GM21423 (cell line): Measurements from ENCODE around the gene EFS.

Experiments
- ATAC-seq: cut with Tn5 transposase; IDR thresholded peaks from one replicate; pipeline ENCODE4 v1.9.1; 2021; ENCODE audit warnings: mild to moderate bottlenecking, moderate library complexity; ENCODE audit not compliant: unreplicated experiment

EFS gene

DNA sequence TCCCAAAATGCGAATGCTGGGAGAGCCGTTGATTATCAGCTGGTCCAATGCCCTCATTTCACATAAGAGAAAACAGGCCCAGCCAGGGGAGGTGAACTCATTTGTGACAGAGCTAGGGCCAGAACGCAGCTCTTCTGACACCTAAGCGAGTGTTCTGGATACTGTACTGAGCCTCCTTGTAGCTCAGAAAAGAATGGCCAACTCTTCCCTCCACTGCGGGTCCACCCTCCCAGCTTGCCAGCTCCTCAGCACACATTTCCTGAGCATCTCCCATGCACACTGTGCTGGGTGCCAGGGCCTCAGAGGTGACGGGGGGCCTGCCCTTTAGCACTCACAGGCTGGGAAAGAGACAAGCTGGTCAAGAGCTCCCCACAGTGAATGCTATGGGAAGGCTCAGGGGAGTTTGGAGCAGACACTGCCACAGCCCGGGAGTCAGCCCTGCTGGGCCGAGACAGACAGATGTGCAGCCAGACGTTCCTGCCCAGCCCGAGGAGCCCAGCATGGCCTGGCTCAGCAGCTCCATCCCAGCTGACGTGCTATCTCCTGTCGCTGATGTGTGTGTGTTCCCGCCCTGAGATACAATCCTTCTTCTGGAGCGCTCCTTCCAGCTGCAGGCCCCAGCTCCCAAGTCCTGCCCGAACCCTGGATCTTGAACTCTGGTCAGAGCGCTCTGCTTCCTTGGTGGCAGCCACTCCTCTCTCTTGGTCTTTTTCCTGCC lies 15.4 kb upstream of the EFS start:
- no peak for ATAC-seq

DNA sequence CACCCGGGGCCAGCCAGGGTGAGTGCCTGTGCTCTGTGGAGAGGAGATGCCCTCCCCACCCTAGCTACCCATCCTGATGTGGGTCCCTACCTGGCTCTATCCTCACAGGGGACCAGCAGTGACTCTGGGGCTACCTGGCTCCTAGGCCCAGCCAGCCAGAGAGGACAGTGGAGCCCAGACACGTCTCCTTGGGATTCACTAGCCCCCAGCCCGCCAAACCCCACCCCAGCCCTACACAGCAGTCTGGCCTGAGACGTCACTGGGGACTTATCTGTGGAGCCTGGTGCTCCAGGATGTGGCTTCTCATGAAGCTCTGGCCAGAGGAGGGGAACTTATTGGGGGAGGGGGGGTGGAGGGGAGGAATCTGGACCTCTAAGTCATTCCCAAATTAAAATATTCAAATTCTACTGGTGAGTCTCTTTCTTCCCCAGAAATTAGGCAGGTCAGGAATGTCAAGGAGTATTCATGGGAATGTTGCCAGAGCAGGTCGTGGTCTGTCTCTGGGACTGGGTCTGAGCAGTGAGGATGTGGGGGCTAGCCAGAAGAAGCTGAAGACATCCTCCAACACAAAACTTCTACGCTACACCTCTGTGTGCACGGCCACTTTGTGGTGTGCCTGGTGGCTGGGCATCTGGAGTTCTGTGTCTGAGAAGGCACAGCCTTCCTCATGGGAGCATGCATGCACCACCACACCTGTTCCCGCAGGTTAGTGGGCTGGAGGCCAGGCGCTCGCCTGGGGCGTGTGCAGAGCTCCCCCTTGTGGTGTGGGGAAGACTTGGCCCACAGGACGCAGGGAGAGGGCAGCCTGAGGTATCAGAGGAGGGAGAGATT lies 14.6 kb upstream of the EFS start:
- no peak for ATAC-seq

DNA sequence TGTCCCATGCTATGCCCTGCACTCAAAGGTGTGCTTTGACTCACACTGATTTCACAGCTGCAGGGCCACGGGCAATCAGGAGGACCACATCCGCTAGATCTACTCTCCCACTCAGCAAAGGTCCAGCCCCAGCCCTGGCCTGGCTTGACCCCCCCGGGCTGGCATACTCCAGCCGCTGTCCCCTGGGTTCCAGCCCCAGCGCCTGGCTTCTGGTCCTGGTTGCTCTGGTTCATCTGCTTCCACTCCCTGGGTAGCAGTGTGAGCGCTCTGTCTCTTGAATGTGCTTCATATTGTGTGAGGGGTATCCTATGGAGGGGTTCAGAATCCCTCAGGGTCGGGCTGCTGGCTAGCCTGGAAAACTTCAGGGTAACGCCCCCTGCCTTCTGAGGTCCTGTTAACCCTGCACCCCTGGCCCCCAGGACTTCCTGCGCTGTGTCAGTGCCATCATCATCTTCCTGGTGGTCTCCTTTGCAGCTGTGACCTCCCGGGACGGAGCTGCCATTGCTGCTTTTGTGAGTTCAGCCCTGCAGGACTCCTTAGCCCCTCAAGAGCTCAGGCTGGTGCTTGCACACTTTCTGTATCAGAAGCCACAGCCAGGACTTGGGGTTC lies 13.7 kb upstream of the EFS start:
- no peak for ATAC-seq

DNA sequence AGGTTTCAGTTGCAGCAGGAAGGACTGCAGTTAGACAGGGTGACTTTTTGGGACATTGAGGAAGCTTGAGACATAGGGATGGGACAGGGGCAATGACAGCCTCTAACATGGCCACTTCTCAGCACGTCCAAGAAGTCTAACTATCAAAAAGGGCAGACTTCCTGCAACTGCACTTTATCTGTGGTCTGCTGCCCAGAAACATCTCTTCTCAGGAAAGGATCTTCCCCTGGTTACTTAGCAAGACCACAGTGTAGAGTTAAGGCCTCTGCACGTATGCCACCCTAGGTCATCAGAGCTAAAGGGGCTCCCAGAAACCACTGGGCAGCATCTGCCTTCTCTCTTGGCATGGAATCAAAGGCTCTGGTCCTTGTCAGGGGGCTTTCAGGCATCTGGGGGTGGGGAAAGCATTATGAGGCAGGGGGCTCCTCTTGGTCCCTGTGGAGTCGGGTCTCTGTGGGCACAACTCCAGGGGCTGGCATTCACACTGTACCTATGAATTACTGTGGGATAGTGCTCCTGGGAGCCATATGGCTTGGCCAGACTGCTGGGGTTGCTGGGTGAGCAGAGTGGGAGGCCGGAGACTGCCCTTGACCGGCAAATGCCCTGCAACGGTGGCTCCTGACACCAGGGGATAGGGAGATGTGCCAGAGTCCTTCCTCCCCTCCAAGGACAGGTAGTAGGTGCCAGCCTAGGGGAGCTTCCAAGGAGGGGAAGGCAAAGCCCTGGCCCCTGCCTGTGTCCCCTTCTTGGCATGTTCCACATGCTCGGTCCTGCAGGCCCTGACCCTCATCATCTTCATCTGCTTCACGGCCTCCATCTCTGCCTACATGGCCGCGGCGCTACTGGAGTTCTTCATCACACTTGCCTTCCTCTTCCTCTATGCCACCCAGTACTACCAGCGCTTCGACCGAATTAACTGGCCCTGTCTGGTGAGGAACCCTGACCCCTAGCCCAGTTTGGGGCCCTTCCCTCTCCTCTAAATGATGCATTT lies 12.9 kb upstream of the EFS start:
- ATAC-seq = no peak

DNA sequence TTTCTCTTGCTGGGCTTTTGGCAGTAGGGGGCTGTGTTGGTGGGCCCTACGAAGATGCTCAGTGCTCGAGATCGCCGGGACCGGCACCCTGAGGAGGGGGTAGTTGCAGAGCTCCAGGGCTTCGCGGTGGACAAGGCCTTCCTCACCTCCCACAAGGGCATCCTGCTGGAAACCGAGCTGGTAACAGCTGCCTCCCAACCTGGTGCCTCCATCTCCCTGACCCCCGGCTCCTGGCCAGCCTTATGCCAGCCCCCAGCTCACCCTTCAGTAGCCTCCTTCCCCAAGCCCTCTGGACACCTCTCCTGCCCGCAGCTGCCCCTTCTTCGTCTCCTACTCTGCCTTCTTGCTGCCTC lies 12.2 kb upstream of the EFS start:
- no peak for ATAC-seq

DNA sequence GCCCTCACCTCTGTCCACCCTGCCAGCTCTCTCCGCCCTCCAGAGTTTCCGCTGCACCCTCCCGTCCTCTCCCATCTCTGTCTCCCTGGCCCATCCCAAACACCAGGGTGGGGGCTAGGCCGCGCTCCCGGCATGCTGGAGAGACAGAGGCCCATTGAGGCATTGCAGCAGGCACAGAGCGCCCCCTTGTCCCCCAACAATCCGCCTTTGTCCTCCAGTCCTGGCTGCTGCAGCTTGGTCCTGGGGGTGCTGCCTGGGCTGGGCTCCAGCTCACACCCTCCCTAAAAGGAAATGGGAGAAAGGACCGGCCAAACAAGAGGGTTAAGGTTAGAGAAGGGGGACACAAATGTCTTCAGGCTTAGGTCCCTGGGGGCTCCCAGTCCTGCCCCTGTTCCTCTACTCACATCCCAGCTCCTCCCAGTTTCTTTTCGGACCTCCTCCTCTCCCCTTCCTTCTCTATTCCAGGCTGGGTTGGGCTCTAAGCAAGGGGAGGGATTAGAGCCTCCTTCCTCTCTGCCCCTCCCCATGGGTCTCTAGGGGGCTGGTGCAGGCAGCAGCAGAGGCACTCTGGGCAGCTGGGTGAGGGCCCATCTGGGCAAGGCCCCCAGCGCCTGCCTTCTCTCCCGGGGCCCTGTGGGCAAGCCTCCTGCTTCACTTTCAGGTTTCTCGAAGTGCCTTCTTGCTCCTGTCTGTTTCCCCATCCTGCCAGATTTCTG lies 11.7 kb upstream of the EFS start, which contains the start of gene CMTM5:
TSS of gene CMTM5 (plus strand) at position 565 of the 716 bp plus-strand sequence. CDS start 206 bp downstream, outside the sequence.
- no peak for ATAC-seq

DNA sequence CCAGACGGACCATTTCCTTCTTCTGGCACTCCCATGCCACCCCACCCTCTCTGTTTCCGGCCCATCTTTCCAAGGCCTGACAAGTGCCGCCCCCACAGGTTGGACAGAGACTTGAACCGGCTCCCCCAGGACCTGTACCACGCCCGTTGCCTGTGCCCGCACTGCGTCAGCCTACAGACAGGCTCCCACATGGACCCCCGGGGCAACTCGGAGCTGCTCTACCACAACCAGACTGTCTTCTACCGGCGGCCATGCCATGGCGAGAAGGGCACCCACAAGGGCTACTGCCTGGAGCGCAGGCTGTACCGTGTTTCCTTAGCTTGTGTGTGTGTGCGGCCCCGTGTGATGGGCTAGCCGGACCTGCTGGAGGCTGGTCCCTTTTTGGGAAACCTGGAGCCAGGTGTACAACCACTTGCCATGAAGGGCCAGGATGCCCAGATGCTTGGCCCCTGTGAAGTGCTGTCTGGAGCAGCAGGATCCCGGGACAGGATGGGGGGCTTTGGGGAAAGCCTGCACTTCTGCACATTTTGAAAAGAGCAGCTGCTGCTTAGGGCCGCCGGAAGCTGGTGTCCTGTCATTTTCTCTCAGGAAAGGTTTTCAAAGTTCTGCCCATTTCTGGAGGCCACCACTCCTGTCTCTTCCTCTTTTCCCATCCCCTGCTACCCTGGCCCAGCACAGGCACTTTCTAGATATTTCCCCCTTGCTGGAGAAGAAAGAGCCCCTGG lies 10.7 kb upstream of the EFS start:
- ATAC-seq = no peak

DNA sequence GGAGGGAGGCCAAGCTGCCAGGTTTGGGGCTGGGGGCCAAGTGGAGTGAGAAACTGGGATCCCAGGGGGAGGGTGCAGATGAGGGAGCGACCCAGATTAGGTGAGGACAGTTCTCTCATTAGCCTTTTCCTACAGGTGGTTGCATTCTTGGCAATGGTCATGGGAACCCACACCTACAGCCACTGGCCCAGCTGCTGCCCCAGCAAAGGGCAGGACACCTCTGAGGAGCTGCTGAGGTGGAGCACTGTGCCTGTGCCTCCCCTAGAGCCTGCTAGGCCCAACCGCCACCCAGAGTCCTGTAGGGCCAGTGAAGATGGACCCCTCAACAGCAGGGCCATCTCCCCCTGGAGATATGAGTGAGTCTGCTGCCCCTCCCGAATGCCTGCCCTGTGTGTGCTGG lies 8.1 kb upstream of the EFS start:
- ATAC-seq = no peak

DNA sequence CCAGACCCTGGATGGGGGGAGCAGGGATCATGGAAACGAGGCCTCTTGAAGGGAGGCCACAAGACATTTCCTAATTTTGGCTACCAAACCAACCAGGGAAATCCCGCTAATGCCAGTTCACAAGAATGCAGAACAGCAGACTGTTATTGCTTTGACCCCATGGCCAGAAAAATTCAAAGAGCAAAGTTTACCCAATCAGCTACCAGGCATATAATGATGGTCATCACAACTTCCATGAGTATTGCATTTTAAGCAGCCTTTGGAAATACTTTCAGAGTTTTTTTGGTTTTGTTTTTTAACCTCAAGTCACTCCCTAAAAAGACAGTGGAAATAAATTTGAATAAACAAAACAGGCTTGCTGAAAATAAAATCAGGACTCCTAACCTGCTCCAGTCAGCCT lies 7.5 kb upstream of the EFS start, which contains the start of gene IL25:
TSS of gene IL25 (plus strand) at position 301 of the 400 bp plus-strand sequence.
- no peak for ATAC-seq

DNA sequence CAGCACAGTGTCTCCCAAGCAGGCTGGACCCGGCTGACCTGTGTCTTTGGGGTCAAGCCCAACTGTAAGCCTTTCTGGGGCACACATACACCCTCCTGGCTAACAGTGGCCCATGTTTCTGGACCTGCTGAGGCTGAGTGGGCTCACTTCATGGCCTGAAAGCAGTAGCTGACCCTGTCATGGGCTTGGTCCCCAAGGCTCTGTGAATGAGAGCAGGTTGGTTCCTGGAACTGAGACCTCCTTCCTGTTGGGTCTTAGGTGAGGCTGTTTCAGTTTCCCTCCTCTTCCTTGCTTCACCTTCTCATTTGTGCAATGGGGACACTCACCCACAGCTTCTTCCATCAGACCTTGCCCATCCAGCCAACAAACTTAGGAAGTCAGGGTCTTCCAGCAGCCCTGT lies 6.9 kb upstream of the EFS start:
- ATAC-seq = no peak

DNA sequence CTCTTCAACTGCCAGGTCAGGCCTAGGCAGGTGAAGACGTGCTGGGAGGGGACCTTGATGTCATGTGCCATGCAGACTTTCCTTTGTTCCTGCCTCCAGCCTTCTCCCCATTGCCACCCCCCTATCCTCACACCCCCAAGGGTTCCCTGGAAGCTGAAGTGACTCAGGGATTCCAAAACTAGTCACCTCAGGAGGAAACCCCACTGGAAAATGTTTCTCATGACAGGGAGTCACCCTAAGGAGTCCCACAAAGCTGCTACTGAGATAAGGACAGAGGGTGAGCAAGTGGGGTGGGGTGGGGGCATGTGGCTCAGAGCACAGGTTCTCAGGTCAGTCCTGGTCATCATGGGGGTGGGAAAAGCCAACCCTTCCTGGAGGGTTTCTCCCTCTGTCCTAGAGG lies 5.2 kb upstream of the EFS start:
- no peak for ATAC-seq

DNA sequence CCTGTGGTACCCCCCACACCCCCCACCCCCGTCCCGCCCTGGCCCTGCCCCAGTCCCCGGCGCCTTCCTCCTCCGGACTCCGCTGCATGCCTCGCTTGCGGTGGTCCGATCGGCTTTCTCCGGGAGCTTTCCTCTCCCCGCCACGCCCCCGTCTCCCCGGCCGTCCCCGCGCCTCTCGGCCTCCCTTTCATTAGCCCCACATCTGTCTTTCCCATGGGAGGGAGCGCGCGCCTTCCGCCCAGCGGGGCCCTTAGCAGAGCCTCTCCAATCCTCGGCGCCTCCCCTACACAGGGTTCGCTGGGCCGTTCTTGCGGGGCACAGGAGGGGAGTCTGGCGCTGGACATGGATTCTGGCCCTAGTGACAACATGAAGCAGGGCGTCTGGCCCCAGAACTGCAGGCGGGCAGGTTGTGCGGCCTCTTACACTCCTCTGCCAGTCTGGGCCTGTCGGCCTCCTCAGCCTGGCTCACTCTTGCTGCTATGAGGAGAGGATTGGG lies 1.5 kb upstream of the EFS start:
- ATAC-seq = no peak

DNA sequence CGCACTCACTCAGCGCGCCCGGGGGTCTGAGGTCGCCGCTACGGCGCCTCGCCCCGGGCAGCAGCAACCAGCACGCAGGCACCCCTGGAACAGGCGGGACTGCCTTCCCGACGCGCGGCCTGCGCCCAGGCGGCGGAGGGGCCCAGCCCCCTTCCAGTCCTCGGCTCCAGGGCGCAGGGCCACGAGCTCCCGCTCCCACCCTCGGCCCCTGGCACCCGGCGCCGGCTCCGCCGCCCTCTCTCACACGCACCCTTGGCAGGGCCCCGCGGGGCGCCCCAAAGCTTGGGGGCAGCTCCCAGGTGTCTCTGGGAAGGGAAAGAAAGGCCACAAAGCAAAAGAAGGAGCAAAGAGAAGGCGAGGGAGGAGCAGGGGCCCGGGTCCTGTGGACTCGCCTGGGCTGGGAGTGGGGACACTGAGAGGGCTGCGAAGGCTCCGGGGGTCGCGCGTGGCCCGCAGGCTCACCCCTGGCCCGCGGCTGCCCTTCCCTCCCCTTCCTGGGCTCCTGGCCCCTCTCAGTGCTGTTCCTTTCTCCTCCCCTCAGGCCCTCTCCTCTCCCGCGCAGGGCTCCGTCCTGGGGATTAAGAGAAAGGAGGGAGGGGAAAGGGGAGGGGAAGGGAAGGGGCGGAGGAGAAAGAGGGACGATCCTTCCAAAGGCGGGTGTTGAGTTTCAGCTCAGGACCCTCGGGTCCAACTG lies 907 bp upstream of the EFS start:
- ATAC-seq = no peak

DNA sequence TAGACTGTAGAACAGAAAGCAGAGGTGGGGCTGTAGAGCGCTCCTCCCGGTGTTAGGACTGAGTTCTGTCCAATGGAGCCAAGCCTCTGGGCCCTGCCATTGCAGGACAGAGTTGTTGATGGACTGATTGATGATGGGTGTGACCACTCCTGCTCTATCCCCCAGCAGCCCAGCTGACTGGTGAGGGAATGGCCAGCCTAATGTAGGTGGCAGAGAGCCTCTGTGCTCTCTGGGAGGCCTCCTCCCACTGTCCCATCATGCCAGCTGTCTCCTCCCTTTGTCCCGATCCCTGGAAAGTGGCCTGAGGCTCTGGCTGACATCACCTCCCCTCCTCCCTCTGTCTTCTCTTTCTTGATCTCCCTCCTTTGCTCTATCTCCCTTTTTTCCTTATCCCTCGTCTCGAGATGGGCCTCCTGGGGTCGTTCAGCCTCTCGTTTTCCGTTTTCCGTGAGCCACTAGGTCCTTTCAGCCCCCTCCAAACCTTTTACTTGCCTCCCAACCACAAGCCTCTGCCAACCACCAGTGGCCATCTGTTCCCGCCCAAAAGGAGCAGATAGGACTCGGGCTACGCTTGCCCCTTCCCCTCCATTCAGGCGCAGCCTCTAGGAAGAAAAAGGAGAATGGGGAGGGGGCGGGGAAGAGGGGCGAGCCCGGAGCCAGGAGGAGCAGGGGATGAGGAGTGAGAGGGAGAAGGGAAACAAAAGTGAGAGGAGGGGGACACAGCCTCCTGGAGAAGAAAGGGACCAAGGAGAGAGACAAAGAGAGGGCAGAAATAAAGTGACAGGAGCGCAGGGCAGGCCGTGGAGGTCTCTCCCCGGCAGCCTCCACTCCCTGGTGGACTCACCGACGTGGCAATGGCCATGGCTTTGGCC lies 572 bp downstream of the EFS start:
- ATAC-seq = no peak

DNA sequence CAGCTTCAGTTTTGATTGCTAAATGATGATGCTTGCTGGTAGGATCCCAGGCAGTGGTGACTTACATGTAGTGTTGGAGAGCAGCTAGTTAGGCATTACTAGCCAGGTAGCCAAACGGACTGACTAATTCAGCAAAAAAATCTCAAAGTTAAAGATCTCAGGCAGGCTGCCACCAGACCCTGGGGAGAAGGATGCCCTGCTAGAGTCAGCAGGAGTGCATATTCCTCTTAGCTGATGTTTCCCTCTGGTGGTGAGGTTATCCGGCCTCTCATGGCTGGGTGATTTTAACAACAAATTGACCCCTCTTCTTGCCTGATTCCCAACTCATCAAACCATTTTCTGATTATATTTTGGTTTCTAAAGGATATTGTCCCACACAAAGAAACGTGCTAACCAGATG lies 2.8 kb downstream of the EFS start:
- no peak for ATAC-seq

DNA sequence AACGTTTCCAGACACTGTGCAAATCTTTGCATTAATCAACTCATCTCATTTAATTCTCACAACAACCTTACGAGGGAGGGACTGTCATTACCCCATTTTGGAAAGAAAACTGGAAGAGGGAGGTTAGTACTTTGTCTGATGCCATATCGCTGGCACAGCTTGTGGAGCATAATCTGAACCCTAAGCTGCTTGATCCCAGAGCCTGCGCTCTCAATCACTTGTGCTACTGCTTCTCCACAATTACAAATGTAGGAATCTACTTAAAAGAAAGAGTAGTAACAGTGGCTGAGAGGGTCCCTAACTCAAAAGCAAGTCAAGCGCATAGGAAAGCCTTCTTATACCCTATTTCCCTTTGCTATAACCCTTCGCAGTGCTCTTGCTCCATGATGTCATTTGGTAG lies 3.2 kb downstream of the EFS start:
- no peak for ATAC-seq

DNA sequence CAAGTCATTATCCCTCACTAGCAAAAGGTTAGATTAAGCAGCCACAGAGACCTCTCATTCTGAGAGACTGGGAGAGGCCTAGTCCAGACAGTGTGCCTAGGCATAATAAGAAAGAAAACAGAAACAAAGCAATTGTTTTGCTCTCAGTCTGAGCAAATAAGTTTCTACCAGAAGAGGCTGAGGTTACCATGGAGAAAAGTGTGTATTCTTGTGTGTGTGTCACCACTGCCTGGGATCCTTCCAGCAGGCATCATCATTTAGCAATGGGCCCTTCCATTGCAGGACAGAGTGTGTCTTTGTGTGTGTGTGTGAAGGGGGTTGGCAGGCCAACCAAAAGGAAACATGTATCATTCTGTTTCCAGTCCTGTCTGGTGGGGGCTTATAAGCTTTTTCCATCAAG lies 3.7 kb downstream of the EFS start:
- ATAC-seq = no peak

DNA sequence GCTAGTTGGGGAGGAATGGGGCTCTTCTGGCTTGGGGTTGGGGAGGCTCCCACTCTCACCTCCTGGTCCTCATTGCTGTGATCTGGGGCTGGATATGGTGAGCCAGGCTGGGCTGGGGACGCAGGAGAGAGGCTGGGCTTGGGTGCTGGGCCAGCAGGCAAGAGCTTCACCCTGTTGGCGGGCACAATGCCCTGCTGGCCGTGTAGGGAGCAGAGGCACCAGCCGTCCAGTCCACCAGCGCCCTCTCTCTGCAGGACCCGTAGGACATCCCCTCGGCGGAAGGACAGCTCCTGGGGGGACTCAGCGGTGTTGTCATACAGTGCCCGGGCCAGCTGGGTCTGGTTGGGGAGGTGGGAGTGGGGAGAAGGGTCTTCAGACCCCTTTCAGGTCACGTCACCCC lies 4.5 kb downstream of the EFS start:
- ATAC-seq = no peak
